AG09309 (cell line): ENCODE data around the gene CAPN15.
"Not testable (repeated sequence)": the region's sequence is repeated elsewhere in the genome, so short reads cannot be mapped to it uniquely, and the experiment has no call there.

Source experiments
- DNase-seq: peaks from one replicate; pipeline ENCODE4 v3.0.0-alpha.2; 2010; ENCODE audit warnings: low read depth
- H3K4me3 ChIP-seq: 2 replicates; pipeline ENCODE4 v1.5.1; 2011; ENCODE audit warnings: mild to moderate bottlenecking, low read depth, low read length, moderate library complexity; ENCODE audit not compliant: control insufficient read depth
- TF ChIP-seq, protein P1 (sequence below): IDR thresholded peaks from 2 replicates; pipeline ENCODE4 v1.5.1; 2011; ENCODE audit warnings: mild to moderate bottlenecking, low read depth, low read length, inconsistent platforms; ENCODE audit not compliant: insufficient read depth, control insufficient read depth; ENCODE audit errors: missing control alignments

The CAPN15 gene

GRCh38 chr16:593807-594206, 66.3 kb downstream of the CAPN15 start:
- TF ChIP-seq, protein P1, sequence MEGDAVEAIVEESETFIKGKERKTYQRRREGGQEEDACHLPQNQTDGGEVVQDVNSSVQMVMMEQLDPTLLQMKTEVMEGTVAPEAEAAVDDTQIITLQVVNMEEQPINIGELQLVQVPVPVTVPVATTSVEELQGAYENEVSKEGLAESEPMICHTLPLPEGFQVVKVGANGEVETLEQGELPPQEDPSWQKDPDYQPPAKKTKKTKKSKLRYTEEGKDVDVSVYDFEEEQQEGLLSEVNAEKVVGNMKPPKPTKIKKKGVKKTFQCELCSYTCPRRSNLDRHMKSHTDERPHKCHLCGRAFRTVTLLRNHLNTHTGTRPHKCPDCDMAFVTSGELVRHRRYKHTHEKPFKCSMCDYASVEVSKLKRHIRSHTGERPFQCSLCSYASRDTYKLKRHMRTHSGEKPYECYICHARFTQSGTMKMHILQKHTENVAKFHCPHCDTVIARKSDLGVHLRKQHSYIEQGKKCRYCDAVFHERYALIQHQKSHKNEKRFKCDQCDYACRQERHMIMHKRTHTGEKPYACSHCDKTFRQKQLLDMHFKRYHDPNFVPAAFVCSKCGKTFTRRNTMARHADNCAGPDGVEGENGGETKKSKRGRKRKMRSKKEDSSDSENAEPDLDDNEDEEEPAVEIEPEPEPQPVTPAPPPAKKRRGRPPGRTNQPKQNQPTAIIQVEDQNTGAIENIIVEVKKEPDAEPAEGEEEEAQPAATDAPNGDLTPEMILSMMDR = no peak
- no peak for DNase-seq
- no peak overlapping the region for H3K4me3 ChIP-seq

DNA sequence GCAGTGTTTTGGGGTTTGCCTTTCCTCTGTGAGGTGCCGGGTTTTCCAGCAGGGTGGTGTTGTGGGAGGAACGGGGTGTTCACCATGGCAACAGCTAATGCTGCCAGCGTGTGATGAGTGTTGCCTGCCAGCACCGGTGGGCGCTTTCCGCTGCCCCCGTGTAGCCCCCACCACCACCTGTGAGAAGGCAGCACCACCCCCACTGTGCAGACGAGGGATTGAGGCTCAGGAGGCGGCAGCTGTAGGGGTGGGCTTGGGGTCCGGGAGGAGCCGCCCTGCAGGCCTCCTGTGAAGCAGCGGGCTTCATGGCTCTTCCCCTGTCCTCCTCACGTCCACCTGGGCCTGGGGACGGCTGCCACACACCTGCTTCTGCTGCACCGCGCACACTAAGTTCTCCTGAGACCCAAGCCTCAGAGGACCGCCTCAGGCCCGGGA, 67.6 kb downstream of the CAPN15 start:
- no peak overlapping the region for H3K4me3 ChIP-seq
- TF ChIP-seq, protein P1 = no peak
- no peak for DNase-seq

DNA sequence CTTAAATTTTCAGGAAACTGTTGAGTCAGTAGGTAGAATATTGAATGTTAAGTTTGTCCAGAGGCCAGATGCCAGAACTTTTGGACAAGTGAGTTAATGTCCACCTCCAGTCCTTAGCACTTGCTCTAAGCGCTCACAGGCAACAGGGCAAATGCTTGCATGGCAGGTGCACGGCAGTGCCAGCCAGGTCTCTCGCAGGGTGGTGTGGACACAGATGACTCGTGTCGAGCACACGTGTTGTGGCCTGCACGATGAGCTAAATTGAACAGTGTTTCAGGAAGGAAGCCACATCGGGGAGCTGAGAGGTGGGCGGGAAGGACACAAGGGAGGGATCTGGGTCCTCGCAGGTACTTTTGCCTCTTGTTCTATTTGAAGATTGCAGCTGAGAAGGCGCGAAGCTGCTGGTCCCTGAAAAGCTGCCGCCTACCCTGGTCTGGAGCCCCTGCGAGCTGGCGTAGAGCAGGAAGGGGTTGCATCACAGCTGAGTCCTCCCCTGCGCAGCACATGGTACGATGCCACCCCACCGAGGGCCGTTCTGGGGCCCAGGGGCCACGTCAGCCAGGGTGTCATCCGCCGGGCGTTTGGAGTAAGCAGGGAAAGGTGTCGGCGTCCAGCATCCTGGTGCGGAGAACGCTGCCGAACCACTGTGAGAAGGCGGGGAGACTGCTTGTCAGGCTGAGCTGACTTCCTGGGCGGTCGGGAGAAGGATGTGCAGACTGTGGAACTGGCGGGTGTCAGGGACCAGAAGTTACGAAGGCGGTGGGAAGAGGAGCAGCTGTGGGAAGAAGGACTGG, 68.6 kb downstream of the CAPN15 start:
- DNase-seq = no peak
- TF ChIP-seq, protein P1 = no peak
- H3K4me3 ChIP-seq = no peak overlapping the region

- DNase-seq = no peak
- TF ChIP-seq, protein P1 = no peak
- H3K4me3 ChIP-seq = no peak overlapping the region
Observed at GRCh38 chr16:596736-597060, 69.2 kb downstream of the CAPN15 start.

DNA sequence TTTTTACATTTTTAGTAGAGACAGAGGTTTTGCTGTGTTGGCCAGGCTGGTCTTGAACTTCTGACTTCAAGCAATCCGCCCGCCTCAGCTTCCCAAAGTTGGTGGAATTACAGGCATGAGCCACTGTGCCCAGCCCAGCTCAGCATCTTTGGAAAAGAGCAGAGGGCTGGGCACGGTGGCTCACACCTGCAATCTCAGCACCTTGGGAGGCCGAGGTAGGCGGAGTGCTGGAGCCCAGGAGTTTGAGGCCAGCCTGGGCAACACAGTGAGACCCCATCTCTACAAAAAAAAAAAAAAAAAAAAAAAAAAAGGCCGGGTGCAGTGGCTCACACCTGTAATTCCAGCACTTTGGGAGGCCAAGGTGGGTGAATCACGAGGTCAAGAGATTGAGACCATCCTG, 70.1 kb downstream of the CAPN15 start:
- not testable (repeated sequence) for H3K4me3 ChIP-seq, DNase-seq

DNA sequence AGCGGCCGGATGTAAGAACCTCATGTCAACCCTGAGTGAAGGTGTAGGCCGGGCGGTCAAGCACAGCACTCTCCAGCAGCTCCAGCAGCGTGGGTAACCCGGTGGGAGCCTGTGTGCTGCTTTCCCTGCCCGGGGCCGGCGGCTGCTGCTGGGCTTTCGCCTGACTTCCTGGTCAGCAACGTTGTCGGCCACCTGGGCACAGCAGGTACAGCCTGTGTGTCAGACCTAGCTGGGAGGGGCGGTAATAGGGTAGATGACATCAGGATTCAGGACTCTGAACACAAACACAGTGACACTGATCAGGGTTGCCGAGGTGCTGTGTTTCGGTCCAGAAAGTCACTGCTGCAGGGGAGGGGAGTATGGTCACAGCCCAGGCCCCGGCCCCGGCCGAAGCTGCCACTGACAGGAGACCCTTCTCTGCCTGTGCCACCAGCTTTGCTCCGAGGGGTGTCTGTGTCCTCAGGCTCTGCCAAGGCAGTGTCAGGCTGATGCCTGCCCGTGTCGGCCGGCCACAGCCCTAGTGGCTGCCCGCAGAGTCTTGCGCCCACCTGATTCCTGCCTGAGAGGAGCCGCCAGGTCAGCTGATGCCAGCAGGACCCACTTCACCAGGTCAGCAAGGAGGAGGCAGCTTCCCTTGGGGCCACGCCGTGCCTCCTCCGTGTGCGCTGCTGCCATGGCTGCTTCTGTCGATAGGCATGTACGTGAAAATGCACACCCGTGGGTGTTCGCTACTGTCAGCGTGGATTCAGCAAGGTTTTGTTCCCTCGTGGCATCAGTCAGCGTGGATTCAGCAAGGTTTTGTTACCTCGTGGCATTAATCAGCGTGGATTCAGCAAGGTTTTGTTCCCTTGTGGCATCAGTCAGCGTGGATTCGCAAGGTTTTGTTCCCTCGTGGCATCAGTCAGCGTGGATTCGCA, 71.6 kb downstream of the CAPN15 start:
- TF ChIP-seq, protein P1 = no peak
- DNase-seq = no peak
- no peak overlapping the region for H3K4me3 ChIP-seq

- no peak overlapping the region for H3K4me3 ChIP-seq
- TF ChIP-seq, protein P1 = peak; percentile 37
- no peak for DNase-seq
Observed at GRCh38 chr16:600781-601180, 73.3 kb downstream of the CAPN15 start.
